Adrenal gland (tissue), 12 donors: ENCODE measurements around the gene ZNF618. TPM values are rescaled to one million over a fixed set of nuclear protein-coding genes. Genes with fewer than 3 reads are reported as not detected.

Experiments
- DNase-seq, 7 donors: peaks; one replicate each; pipeline ENCODE4 v3.0.0-alpha.2; 2019 to 2020
- H3K27ac ChIP-seq, 5 donors: fragments of 200-600 bp; sonication (generic) in 4 of 5; 1 replicate in 3 of 5; 2 replicates in 2 of 5; pipeline versions ENCODE4 v1.5.1 to v1.8.0; 2016 to 2020; ENCODE audit warnings: mild to moderate bottlenecking in 1 of 5
- H3K27me3 ChIP-seq: fragments of 200-600 bp; 2 replicates; pipeline ENCODE4 v1.8.0; 2021
- H3K36me3 ChIP-seq, 2 donors: fragments of 200-600 bp; replicated peaks in 1 of 2; 1 replicate in 1 of 2; 2 replicates in 1 of 2; pipeline versions ENCODE4 v1.5.1 to v1.8.0; 2018 to 2022
- H3K4me1 ChIP-seq, 2 donors: fragments of 200-600 bp; replicated peaks in 1 of 2; 1 replicate in 1 of 2; 2 replicates in 1 of 2; pipeline versions ENCODE4 v1.5.1 to v1.8.0; 2018 to 2021
- H3K4me3 ChIP-seq, 4 donors: fragments of 200-600 bp; sonication (generic) in 3 of 4; one replicate each; pipeline ENCODE4 v1.5.1; 2016 to 2018
- H3K9me3 ChIP-seq, 3 donors: fragments of 200-600 bp; sonication (generic) in 1 of 3; replicated peaks in 1 of 3; 1 replicate in 2 of 3; 2 replicates in 1 of 3; pipeline versions ENCODE4 v1.5.1 to v1.8.0; 2016 to 2021
- POLR2A ChIP-seq, 2 donors: fragments of 450-650 bp; IDR thresholded peaks; one replicate each; pipeline ENCODE4 v1.6.1; 2017; ENCODE audit warnings: antibody characterized with exemption in 2 of 2, mild to moderate bottlenecking in 2 of 2, moderate library complexity in 1 of 2
- WGBS, 4 donors: extraction: QIAGEN DNeasy Blood & Tissue Kit in 2 of 4; methylation state at CpG; one replicate each; pipeline versions ENCODE4 v1.1.5 to v1.1.7; 2013 to 2017; 5-methylcytosine and 5-hydroxymethylcytosine counted together
- intact Hi-C, 2 donors: fragments of 100-400 bp; cut with DNase I; formaldehyde crosslinking; loops; one replicate each; pipeline versions ENCODE4 v1.14.1 to v1.15.0; 2022 to 2023
- polyA plus RNA-seq, 3 donors: library from polyadenylated mRNA; stranded (reverse); fragments of 200-250 nt in 2 of 3; fragments of 350-450 nt in 1 of 3; fragmentation: Illumina TruSeq in 1 of 3; extraction: RNeasy Lipid Tissue Mini Kit (QIAGEN cat#74804) in 1 of 3; gene quantifications; one replicate each; pipeline ENCODE4 v1.2.3, GENCODE V29; 2013 to 2014
- total RNA-seq, 9 donors: library from RNA; depleted of rRNA in 4 of 9; stranded (reverse); fragments of >200 nt in 4 of 9; fragments of 120-200 nt in 1 of 9; fragmentation: NEBNext Ultra II Directional in 1 of 9; extraction: Animal tissue kit (Norgen Biotek cat#: 25700) in 1 of 9; gene quantifications; one replicate each; pipeline versions ENCODE4 v1.1.0 to v1.2.4, GENCODE V29; 2013 to 2023
- TF ChIP-seq, protein P1 (sequence below), 6 experiments: fragments of 450-650 bp in 4 of 6; fragments of 200-600 bp in 2 of 6; sonication (generic) in 1 of 6; IDR thresholded peaks; 1 replicate in 5 of 6; 2 replicates in 1 of 6; pipeline versions ENCODE4 v1.5.1 to v1.8.0; 2016 to 2021; ENCODE audit warnings: antibody characterized with exemption in 6 of 6, mild to moderate bottlenecking in 2 of 6, moderate library complexity in 1 of 6
- donor health status: healthy with polysubstance abuse.
- donor health status: Bipolar disorder and iron deficiency.
- donor health status: DM: yes; HTN: yes; CAD: no.
- donor health status: DM: no; HTN: no; CAD: no.
- donor health status: DM: no; HTN: no; CAD: no.
- donor health status: DM: yes; HTN: yes; CAD: no.

ZNF618 gene
- total and polyA plus RNA-seq, 12 donors = 4.5 to 21.3 (median 9.9) TPM

DNA sequence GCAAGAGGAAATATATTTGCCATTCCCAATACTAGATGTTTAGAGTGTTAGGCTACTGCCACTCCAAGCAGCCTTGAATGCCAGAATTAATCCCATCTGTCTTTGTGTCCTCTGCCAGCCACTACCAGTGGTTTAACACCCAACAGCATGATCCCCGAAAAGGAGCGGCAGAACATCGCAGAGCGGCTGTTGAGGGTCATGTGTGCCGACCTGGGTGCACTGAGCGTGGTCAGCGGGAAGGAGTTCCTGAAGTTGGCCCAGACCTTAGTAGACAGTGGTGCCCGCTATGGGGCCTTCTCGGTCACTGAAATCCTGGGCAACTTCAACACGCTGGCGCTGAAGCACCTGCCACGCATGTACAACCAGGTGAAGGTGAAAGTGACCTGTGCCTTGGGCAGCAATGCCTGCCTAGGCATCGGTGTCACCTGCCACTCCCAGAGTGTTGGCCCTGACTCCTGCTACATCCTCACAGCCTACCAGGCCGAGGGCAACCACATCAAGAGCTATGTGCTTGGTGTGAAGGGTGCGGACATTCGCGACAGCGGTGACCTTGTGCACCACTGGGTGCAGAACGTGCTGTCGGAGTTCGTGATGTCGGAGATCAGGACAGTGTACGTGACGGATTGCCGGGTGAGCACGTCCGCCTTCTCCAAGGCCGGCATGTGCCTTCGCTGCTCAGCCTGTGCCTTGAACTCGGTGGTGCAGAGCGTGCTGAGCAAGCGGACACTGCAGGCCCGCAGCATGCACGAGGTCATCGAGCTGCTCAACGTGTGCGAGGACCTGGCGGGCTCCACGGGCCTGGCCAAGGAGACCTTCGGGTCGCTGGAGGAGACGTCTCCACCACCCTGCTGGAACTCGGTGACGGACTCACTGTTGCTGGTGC lies 172.7 kb downstream of the ZNF618 start:
- peak in 3 of 7 donors; percentile 10 to 48 (median 11) for DNase-seq
- 92 to 96% (median 93%) methylated on average over 30 to 44 of the region's 44 CpGs for WGBS, 4 donors
- Histone ChIP-seq H3K4me3 (no peak overlapping the region), H3K27ac (no peak overlapping the region), H3K36me3 (peaks cover 0 to 33% of the 10 kb centered on the region in 2 donors), H3K9me3 (no peaks in the 10 kb centered on the region), H3K27me3 (no peaks in the 10 kb centered on the region), H3K4me1 (no peaks in the 10 kb centered on the region)
- no peak for TF ChIP-seq POLR2A (IDR thresholded peaks at IDR 0.05)
- TF ChIP-seq, protein P1, sequence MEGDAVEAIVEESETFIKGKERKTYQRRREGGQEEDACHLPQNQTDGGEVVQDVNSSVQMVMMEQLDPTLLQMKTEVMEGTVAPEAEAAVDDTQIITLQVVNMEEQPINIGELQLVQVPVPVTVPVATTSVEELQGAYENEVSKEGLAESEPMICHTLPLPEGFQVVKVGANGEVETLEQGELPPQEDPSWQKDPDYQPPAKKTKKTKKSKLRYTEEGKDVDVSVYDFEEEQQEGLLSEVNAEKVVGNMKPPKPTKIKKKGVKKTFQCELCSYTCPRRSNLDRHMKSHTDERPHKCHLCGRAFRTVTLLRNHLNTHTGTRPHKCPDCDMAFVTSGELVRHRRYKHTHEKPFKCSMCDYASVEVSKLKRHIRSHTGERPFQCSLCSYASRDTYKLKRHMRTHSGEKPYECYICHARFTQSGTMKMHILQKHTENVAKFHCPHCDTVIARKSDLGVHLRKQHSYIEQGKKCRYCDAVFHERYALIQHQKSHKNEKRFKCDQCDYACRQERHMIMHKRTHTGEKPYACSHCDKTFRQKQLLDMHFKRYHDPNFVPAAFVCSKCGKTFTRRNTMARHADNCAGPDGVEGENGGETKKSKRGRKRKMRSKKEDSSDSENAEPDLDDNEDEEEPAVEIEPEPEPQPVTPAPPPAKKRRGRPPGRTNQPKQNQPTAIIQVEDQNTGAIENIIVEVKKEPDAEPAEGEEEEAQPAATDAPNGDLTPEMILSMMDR (IDR thresholded peaks at IDR 0.05) = no peak
- intact Hi-C loops = no loop called here

DNA sequence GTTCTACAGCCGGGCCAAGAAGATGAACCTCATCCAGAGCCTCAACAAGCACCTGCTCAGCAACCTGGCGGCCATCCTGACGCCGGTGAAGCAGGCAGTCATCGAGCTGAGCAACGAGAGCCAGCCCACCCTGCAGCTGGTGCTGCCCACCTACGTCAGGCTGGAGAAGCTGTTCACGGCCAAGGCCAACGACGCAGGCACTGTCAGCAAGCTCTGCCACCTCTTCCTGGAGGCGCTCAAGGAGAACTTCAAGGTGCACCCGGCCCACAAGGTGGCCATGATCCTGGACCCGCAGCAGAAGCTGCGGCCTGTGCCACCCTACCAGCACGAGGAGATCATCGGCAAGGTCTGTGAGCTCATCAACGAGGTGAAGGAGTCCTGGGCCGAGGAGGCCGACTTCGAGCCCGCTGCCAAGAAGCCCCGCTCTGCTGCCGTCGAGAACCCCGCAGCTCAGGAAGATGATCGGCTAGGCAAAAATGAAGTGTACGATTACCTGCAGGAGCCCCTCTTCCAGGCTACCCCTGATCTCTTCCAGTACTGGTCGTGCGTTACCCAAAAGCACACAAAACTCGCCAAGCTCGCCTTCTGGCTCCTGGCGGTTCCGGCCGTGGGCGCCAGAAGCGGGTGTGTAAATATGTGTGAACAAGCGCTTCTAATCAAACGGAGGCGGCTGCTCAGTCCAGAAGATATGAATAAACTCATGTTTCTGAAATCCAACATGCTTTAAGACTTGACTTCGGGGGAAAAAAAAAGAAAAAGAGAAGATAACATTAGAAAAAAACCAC lies 173.5 kb downstream of the ZNF618 start:
- DNase-seq = peak in 2 of 7 donors; percentile 13 to 27
- no peaks in the 10 kb centered on the region for H3K27me3 ChIP-seq
- H3K9me3 ChIP-seq = no peaks in the 10 kb centered on the region
- intact Hi-C loops = no loop called here
- WGBS, 4 donors = 94 to 95% (median 95%) methylated on average over 15 to 40 of the region's 40 CpGs
- no peak for TF ChIP-seq POLR2A (IDR thresholded peaks at IDR 0.05)
- TF ChIP-seq, protein P1 (IDR thresholded peaks at IDR 0.05) = no peak
- H3K27ac ChIP-seq = no peak overlapping the region
- H3K36me3 ChIP-seq = peaks cover 0 to 33% of the 10 kb centered on the region in 2 donors
- H3K4me1 ChIP-seq = no peaks in the 10 kb centered on the region
- no peak overlapping the region for H3K4me3 ChIP-seq

DNA sequence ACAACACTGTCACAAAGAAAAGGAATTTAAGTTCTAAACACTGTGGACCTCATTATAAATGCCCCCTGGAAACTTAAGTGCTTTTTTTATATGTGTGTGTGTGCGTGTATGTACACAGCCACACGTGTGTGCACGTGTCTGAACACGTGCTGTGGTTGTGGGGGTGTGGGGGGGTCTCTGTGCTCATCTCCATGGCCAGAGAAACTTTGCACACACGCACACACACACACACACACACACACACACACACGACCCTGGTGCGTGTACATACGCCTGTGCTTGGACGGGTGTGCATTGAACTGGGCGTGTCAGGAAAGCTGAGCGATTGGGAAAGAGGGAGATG lies 174.1 kb downstream of the ZNF618 start:
- DNase-seq = no peak
- TF ChIP-seq POLR2A (IDR thresholded peaks at IDR 0.05) = no peak
- TF ChIP-seq, protein P1 (IDR thresholded peaks at IDR 0.05) = no peak
- peaks cover 0 to 33% of the 10 kb centered on the region in 2 donors for H3K36me3 ChIP-seq
- no peaks in the 10 kb centered on the region for H3K9me3 ChIP-seq
- intact Hi-C loops = no loop called here
- H3K27ac ChIP-seq = no peak overlapping the region
- H3K4me1 ChIP-seq = no peaks in the 10 kb centered on the region
- no peaks in the 10 kb centered on the region for H3K27me3 ChIP-seq
- WGBS, 4 donors = 89 to 90% (median 89%) methylated on average over 11 of the region's 11 CpGs
- H3K4me3 ChIP-seq = no peak overlapping the region

DNA sequence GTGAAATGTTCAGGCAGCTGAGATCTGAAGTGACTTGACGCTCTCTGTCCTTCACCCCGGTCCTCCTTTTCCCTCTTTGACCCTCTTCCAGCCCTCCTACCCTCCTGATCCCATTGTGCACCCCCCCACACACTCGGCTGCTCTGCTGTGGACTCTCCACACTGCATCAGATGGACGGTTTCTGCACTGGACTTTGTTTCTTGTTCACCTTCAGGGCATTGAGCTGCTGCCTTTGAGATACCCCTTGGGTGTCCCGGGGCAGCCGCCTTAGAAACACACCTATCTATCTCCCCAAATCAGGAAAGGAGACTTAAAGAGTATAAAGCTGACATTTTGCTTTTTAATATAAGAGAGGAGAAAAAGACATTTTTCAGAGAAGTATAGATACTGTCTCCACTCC lies 174.5 kb downstream of the ZNF618 start:
- H3K36me3 ChIP-seq = peaks cover 0 to 33% of the 10 kb centered on the region in 2 donors
- DNase-seq = peak in 1 of 7 donors; percentile 6
- 90 to 94% (median 91%) methylated on average over 6 of the region's 6 CpGs for WGBS, 4 donors
- no peak overlapping the region for H3K4me3 ChIP-seq
- H3K27ac ChIP-seq = no peak overlapping the region
- no peaks in the 10 kb centered on the region for H3K4me1 ChIP-seq
- TF ChIP-seq, protein P1 (IDR thresholded peaks at IDR 0.05) = no peak
- TF ChIP-seq POLR2A (IDR thresholded peaks at IDR 0.05) = no peak
- no peaks in the 10 kb centered on the region for H3K9me3 ChIP-seq
- H3K27me3 ChIP-seq = no peaks in the 10 kb centered on the region
- intact Hi-C loops = no loop called here
